Measurements from ENCODE around the gene EDEM3. TPM values are rescaled to one million over a fixed set of nuclear protein-coding genes. Genes with fewer than 3 reads are reported as not detected.

The EDEM3 gene
- total RNA-seq, 1 experiment from 2014 or later: 10.6 TPM

GRCh38 chr1:184753608-184754475, 816 bp downstream of the EDEM3 start:
- no peaks in the 10 kb centered on the region for H3K36me3 Mint-ChIP-seq

More at GRCh38 chr1:184753608-184754475, 816 bp downstream of the EDEM3 start:
- peaks cover 16% of the 10 kb centered on the region for H3K27me3 Mint-ChIP-seq (ENCODE audit: low read depth)
- TF ChIP-seq HMGXB4 (CRISPR knock-in tag; IDR thresholded peaks at IDR 0.05) (peak; percentile 63; the same call in 1 of the 2 replicates), STAT6 (CRISPR knock-in tag; conservative IDR thresholded peaks at IDR 0.05; ENCODE audit: low read depth) (no peak), MAX (CRISPR knock-in tag; IDR thresholded peaks at IDR 0.05) (peak; percentile 49; the same call in 1 of the 2 replicates), ZNF425 (CRISPR knock-in tag; conservative IDR thresholded peaks at IDR 0.05) (no peak), MXD4 (CRISPR knock-in tag; IDR thresholded peaks at IDR 0.05; ENCODE audit: borderline replicate concordance) (no peak), ETV6 (CRISPR knock-in tag; IDR thresholded peaks at IDR 0.05) (no peak), NR1H2 (CRISPR knock-in tag; IDR thresholded peaks at IDR 0.05) (no peak), MYBL2 (CRISPR knock-in tag; IDR thresholded peaks at IDR 0.05) (peak; percentile 76), ZNF671 (CRISPR knock-in tag; IDR thresholded peaks at IDR 0.05) (no peak), USF2 (CRISPR knock-in tag; IDR thresholded peaks at IDR 0.05) (no peak), GABPB1 (CRISPR knock-in tag; IDR thresholded peaks at IDR 0.05) (peak; percentile 14; the same call in 1 of the 2 replicates), JUN (CRISPR knock-in tag; IDR thresholded peaks at IDR 0.05) (no peak), ZNF423 (CRISPR knock-in tag; IDR thresholded peaks at IDR 0.05) (no peak), ZNF512 (CRISPR knock-in tag; IDR thresholded peaks at IDR 0.05; ENCODE audit: borderline replicate concordance) (no peak), ZBTB43 (CRISPR knock-in tag; IDR thresholded peaks at IDR 0.05) (no peak), USF1 (CRISPR knock-in tag; IDR thresholded peaks at IDR 0.05) (no peak), NFE2L1 (CRISPR knock-in tag; IDR thresholded peaks at IDR 0.05) (0 out of 2 replicates have a peak, but pooled peaks have one; percentile 38), OVOL2 (CRISPR knock-in tag; IDR thresholded peaks at IDR 0.05; ENCODE audit: borderline replicate concordance) (no peak), NFATC4 (CRISPR knock-in tag; IDR thresholded peaks at IDR 0.05) (no peak), EMX1 (CRISPR knock-in tag; IDR thresholded peaks at IDR 0.05) (no peak), CREB1 (CRISPR knock-in tag; IDR thresholded peaks at IDR 0.05) (no peak)
- POLR2A ChIA-PET: interaction anchor here (1.0 kb wide), 1 partner anchor 18 kb away, joined by 3 read pairs; no protein-coding TSS in a partner anchor
- peak overlapping the region; percentile 96 for H3K4me3 Mint-ChIP-seq
- ATAC-seq (no peak), DNase-seq (ENCODE audit: low spot score) (peak; percentile 47)
- peaks cover 27% of the 10 kb centered on the region for H3K4me1 Mint-ChIP-seq
- CTCF ChIA-PET: interaction anchor here (0.6 to 2.3 kb wide), 5 partner anchors 52 to 416 kb away, joined by 3 to 7 read pairs (median 5); no protein-coding TSS in a partner anchor
- peak overlapping the region; percentile 6 for H3K27ac Mint-ChIP-seq
- no peaks in the 10 kb centered on the region for H3K9me3 Mint-ChIP-seq
